ENCODE results near the gene TREX2. TPM values are rescaled to one million over a fixed set of nuclear protein-coding genes. Genes with fewer than 3 reads are reported as not detected.

The TREX2 gene
- total RNA-seq, 3 donors from 2014 or later, result 1.0 to 4.3 (median 1.9) TPM

DNA sequence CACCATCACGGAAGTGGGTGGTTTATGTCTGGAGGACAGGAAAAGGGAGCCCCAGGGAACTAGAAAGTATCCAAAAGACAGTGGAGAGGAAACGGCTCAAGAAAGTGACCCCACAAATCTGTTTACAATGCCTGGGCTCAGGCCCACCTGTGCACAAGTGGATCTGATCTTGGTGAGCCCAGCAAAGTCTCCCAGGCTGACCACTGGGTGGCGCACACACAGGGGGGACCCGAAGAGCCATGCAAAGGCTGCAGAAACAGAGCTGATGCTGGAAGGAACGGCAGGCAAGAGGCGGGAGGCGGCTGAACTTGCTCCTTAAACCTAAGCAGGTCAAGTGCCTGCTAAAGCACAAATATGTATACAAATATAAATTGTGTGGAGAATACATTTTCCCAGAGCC, 15.0 kb upstream of the TREX2 start:
- intact Hi-C loops (cut with DNase I; ENCODE audit: low total_unique reads), result loop anchor here (5.0 kb wide), 1 partner anchor 839 kb away; no protein-coding TSS in a partner anchor
- Histone ChIP-seq H3K9me3 (no peaks in the 10 kb centered on the region), H3K4me3 (no peak overlapping the region), H3K36me3 (no peaks in the 10 kb centered on the region), H3K27ac (no peak overlapping the region), H3K27me3 (peaks cover 0 to 50% of the 10 kb centered on the region in 2 donors), H3K4me1 (no peaks in the 10 kb centered on the region)
- TF ChIP-seq, protein P1, sequence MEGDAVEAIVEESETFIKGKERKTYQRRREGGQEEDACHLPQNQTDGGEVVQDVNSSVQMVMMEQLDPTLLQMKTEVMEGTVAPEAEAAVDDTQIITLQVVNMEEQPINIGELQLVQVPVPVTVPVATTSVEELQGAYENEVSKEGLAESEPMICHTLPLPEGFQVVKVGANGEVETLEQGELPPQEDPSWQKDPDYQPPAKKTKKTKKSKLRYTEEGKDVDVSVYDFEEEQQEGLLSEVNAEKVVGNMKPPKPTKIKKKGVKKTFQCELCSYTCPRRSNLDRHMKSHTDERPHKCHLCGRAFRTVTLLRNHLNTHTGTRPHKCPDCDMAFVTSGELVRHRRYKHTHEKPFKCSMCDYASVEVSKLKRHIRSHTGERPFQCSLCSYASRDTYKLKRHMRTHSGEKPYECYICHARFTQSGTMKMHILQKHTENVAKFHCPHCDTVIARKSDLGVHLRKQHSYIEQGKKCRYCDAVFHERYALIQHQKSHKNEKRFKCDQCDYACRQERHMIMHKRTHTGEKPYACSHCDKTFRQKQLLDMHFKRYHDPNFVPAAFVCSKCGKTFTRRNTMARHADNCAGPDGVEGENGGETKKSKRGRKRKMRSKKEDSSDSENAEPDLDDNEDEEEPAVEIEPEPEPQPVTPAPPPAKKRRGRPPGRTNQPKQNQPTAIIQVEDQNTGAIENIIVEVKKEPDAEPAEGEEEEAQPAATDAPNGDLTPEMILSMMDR (IDR thresholded peaks at IDR 0.05), result peak in 2 of 3 donors; percentile 19 to 24
- TF ChIP-seq POLR2A (IDR thresholded peaks at IDR 0.05), result no peak
- no peak for DNase-seq (ENCODE audit: low spot score in 2 of 2)

DNA sequence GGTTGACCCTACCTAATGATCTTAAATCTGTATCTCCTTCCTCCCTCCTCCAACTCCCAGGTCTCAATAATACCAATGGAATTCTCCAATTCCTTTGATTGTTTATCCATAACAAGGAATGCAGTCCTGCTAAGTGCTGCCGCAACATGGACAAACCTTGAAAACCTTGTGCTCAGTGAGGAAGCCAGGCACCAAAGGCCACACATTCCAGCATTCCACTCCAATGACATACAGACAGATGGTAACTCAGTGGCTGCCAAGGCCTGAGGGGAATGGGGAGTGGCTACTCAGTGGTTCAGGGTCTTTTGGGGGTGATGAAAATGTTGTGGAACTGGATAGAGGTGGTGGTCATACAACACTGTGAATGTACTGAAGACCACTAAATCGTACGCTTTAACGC, 14.1 kb upstream of the TREX2 start:
- DNase-seq (ENCODE audit: low spot score in 2 of 2), result no peak
- peaks cover 0 to 55% of the 10 kb centered on the region in 2 donors for H3K27me3 ChIP-seq
- H3K4me1 ChIP-seq, result no peaks in the 10 kb centered on the region
- H3K27ac ChIP-seq, result no peak overlapping the region
- H3K9me3 ChIP-seq, result no peaks in the 10 kb centered on the region
- intact Hi-C loops (cut with DNase I; ENCODE audit: low total_unique reads), result loop anchor here (5.0 kb wide), 1 partner anchor 838 kb away; no protein-coding TSS in a partner anchor
- H3K4me3 ChIP-seq, result no peak overlapping the region
- no peaks in the 10 kb centered on the region for H3K36me3 ChIP-seq
- TF ChIP-seq POLR2AphosphoS5 (IDR thresholded peaks at IDR 0.05), result no peak
- TF ChIP-seq, protein P1 (IDR thresholded peaks at IDR 0.05), result no peak
- no peak for TF ChIP-seq POLR2A (IDR thresholded peaks at IDR 0.05)

DNA sequence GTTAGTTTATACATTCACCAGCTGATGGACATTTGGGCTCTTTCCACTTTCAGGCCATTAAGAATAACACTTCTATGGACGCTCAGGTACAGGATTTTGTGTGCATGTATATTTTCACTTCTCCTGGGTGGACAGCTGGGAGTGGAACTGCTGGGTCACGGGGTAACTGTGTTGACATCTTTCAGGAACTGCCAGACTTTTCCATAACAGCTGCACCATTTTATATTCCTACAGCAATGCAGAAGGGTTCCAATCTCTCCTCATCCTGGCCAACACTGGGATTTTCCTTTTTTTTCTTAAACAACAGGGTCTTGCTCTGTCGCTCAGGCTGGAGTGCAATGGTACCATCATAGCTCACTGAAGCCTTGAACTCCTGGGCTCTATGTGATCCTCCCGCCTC, 12.6 kb upstream of the TREX2 start:
- H3K4me1 ChIP-seq, result no peaks in the 10 kb centered on the region
- no peak overlapping the region for H3K27ac ChIP-seq
- intact Hi-C loops (cut with DNase I; ENCODE audit: low total_unique reads), result no loop called here
- H3K4me3 ChIP-seq, result no peak overlapping the region
- TF ChIP-seq POLR2AphosphoS5 (IDR thresholded peaks at IDR 0.05), result no peak
- TF ChIP-seq, protein P1 (IDR thresholded peaks at IDR 0.05), result no peak
- no peak for TF ChIP-seq POLR2A (IDR thresholded peaks at IDR 0.05)
- H3K9me3 ChIP-seq, result no peaks in the 10 kb centered on the region
- no peak for DNase-seq (ENCODE audit: low spot score in 2 of 2)
- H3K27me3 ChIP-seq, result peaks cover 0 to 58% of the 10 kb centered on the region in 2 donors
- H3K36me3 ChIP-seq, result no peaks in the 10 kb centered on the region

DNA sequence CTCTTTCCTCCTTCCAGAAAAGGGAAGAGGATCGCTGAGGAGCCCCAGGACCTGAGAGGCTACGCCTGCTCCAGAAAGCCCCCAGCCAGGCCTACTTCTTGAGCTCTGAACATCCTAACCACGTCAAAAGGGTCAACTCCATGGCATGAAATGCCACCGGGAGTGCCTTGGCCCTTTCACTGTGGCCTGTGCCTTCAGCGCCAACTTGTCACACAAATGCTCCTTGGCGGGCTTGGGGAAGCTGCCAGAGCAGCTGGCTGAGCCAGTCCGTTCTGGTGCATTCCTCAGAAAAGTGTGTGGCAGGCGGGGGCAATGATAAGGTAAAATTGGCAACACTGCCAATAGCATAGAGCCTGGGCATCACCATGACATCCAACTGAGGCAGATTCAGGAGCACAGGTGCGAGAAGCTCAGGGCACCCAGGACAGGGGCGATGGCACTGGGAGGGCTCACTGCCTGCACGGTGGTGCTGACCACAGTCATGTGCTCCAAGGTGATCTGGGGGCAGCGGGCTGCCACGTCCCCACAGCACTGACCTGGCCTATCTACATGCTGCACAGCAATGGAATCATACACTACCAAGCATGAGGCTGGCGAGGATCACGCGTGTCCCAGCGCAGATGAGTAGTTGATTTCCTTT, 12.1 kb upstream of the TREX2 start:
- H3K27me3 ChIP-seq, result peaks cover 0 to 52% of the 10 kb centered on the region in 2 donors
- no peaks in the 10 kb centered on the region for H3K9me3 ChIP-seq
- no peak for DNase-seq (ENCODE audit: low spot score in 2 of 2)
- intact Hi-C loops (cut with DNase I; ENCODE audit: low total_unique reads), result no loop called here
- H3K36me3 ChIP-seq, result no peaks in the 10 kb centered on the region
- TF ChIP-seq POLR2A (IDR thresholded peaks at IDR 0.05) (no peak), POLR2AphosphoS5 (IDR thresholded peaks at IDR 0.05) (no peak)
- TF ChIP-seq, protein P1 (IDR thresholded peaks at IDR 0.05), result no peak
- no peak overlapping the region for H3K27ac ChIP-seq
- no peaks in the 10 kb centered on the region for H3K4me1 ChIP-seq
- no peak overlapping the region for H3K4me3 ChIP-seq

DNA sequence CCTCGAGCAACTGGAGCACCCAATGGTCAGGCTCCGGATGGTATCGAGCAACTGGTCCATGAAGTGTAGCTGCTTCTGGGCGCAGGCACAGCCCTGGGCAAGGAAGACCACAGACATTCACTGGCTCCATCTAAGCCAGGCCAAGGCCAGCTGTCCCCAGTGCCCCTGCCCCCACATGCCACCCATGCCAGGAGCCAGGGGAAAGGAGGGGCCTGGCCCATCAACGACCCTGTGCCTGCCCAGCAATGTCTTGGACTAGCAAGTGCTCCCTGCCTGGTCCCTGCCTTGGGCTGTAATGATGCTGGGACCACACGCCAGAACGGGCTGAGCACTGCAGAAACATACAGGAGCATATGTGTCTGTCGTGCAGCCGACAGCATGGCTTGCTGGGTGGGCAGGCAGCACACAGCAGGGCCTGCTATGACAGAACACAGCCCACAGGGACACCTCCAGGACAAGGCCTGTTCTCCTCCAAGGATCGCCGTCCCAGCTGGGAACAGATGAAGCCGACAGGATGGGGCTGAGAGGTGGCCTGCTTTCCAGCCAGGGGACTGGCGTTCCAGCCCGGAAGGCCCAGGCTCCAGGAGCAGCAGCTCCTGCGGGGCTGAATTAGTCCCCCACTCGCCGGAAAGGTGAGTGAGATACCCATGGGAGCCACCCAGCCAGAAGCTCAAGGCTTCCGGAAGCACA, 11.4 kb upstream of the TREX2 start:
- H3K4me3 ChIP-seq, result no peak overlapping the region
- H3K36me3 ChIP-seq, result no peaks in the 10 kb centered on the region
- DNase-seq (ENCODE audit: low spot score in 2 of 2), result no peak

More for the DNA sequence above, 11.4 kb upstream of the TREX2 start:
- H3K9me3 ChIP-seq, result no peaks in the 10 kb centered on the region
- H3K27me3 ChIP-seq, result peaks cover 0 to 46% of the 10 kb centered on the region in 2 donors
- TF ChIP-seq POLR2AphosphoS5 (IDR thresholded peaks at IDR 0.05) (no peak), POLR2A (IDR thresholded peaks at IDR 0.05) (no peak)
- TF ChIP-seq, protein P1 (IDR thresholded peaks at IDR 0.05), result no peak
- no peaks in the 10 kb centered on the region for H3K4me1 ChIP-seq
- H3K27ac ChIP-seq, result no peak overlapping the region
- intact Hi-C loops (cut with DNase I; ENCODE audit: low total_unique reads), result no loop called here

Measured in breast epithelium (tissue), 4 donors.